HG03280 (cell line): ENCODE results near the gene TLCD5.

ENCODE experiments used
- ATAC-seq: cut with Tn5 transposase; IDR thresholded peaks from one replicate; pipeline ENCODE4 v1.9.1; 2021; ENCODE audit warnings: mild to moderate bottlenecking, moderate library complexity; ENCODE audit not compliant: unreplicated experiment

The TLCD5 gene

GRCh38 chr11:120307476-120307875, 17.6 kb upstream of the TLCD5 start:
- no peak for ATAC-seq

GRCh38 chr11:120308081-120308480, 17.0 kb upstream of the TLCD5 start:
- no peak for ATAC-seq

GRCh38 chr11:120310870-120311269, 14.2 kb upstream of the TLCD5 start:
- no peak for ATAC-seq

GRCh38 chr11:120314861-120315260, 10.2 kb upstream of the TLCD5 start:
- no peak for ATAC-seq

- ATAC-seq: no peak
Measured at GRCh38 chr11:120316880-120317688, 8.0 kb upstream of the TLCD5 start.

GRCh38 chr11:120317689-120318480, 7.2 kb upstream of the TLCD5 start:
- ATAC-seq: no peak

- ATAC-seq: no peak
Measured at GRCh38 chr11:120318906-120319305, 6.2 kb upstream of the TLCD5 start.

DNA sequence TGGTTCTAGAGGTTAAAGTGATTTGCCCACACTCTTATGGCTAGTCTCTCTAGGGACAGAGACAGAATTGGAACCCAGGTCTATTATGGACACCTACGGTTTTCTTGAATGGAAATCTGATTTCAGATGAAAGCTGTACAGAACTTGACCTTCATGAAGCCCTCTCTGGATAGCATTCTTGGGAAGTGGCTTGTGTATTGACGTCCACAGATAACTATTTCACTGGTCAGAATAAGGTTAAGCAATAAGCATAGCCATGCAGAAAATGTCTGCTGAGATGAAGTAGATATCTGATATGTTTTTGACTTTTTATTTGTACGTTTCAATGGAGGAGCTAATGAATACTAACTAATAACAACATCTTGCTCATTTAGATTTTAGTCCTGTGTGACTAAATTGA, 1.1 kb downstream of the TLCD5 start:
- ATAC-seq: no peak

DNA sequence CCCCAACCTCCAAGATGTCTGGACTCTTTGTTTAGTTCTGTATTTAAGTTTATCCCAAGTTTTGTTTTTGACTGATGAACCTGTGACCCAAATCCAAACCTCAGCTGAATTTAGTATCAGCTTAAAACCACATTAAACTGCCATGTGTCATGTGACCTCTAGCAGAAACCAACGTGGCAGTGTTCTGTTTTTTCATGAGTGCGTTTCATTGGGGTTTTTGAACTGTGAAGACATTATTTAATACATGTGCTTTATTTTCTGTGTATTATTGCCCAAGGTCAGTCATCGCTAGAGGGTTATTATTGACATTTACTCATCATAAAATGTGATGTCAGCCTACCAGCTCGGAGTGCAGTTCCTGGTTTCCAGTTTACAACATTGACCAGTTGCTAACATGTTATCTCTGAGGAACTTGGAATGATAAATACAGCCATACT, 1.8 kb downstream of the TLCD5 start:
- ATAC-seq: no peak

DNA sequence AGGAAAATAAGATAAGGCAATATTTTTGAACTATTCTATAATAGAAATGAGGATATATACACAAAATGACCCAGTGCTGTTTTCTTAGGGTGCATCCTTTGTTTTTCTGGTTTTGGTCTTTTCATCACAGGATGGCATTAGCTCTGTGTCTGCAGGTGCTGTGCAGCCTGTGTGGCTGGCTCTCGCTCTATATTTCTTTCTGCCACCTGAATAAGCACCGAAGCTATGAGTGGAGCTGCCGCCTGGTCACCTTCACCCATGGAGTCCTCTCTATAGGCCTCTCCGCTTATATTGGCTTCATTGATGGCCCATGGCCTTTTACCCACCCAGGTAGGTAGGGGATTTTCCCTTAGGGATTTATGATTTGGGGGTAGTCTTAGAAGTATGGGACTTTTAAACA, 2.2 kb downstream of the TLCD5 start:
- no peak for ATAC-seq

DNA sequence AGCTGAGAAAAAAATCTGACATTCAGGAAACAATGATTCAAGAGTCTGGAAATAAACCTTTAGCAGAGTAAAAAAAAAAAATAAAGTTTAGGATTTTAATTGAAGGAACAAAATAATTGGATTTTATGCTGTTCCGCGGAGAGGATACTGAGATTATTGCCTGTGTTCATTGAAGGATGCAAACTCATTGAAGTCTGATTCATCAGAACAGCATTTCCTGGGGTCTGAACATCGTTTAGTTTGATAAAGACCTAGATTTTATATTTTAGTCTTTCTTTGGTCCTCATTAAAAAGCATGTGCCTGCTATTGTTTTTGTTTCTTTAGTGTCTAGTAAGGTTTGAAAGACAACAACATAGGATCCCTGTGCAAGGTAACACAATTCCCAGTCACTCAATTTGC, 4.5 kb downstream of the TLCD5 start:
- no peak for ATAC-seq

DNA sequence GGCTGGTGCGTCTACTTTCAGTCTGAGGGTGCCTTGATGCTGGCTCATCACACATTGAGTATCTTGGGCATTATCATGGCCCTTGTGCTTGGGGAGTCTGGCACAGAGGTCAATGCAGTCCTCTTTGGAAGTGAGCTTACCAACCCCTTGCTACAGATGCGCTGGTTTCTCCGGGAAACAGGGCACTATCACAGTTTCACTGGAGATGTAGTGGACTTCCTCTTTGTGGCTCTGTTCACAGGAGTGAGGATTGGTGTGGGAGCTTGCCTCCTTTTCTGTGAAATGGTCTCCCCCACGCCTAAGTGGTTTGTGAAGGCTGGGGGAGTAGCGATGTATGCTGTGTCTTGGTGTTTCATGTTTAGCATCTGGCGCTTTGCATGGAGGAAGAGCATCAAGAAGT, 4.9 kb downstream of the TLCD5 start:
- no peak for ATAC-seq

DNA sequence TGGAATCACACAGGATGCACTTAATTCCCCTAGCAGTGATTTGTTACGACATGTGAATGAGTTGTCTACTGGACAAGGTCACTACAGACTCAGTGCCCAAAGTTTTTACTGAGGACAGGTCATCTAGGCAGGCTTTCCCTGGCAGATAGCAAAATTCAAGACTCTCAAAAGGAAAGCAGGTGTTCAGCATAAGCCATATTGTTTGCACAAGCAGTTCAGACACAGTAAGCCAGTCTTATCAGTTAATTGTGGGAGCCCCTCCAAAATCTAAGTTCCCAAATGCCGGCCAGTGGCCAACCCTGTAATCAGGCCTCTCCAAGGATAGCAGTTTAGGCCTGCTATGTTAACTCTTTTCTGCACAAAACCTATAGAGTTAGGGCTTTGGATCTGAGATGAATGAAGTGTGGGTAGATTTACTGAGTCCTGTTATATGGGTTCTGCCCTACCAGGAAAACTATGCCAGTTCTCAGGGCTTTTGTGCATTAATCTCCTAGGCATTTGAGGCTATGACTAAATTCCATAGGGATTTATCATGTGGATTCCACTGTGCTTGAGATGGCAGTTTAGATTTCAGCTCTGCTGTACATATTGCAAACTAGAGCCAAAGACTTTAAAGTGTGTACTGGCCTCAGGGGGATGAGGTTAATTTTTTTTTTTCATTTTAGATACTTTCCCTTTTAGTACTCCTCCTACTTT, 6.3 kb downstream of the TLCD5 start:
- ATAC-seq: no peak

- no peak for ATAC-seq
Measured at GRCh38 chr11:120332822-120333716, 8.0 kb downstream of the TLCD5 start.

DNA sequence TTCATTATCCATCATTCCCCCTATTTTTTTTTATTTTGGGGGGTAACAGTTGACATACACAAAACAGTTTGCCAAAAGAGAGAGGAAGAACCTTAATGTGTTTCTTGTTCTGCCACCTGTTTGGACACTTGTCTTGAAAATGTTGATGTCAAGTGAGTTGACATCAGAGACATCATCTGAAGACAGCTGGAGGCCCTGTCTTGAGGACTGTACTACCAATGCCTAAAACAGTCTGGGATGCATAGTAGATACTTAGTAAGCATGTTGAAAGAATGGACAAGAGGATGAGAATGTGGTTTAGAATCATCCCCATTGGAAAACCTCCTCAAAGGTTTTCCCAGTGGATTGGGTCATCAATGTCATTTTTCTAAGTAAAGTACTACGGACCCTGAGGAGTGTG, 8.7 kb downstream of the TLCD5 start:
- ATAC-seq: no peak

DNA sequence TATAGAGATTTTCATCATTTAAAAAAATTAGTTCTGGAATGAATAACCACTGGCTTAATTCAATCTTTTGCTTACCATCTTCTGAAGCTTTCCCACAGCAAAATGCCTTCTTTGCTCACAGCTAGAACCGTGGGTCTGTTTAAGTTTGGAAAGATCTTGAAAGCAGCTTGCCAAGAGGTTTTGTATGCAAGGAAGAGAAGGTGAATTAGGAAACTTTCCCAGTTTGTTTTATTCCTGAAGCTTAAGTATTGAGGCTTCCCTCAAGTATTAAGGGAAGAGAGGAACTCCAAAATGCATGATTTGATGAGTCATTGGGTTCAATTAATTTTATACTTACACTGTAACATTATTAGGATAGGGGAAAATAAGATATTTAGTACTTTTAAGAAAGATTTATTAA, 9.2 kb downstream of the TLCD5 start:
- ATAC-seq: no peak

DNA sequence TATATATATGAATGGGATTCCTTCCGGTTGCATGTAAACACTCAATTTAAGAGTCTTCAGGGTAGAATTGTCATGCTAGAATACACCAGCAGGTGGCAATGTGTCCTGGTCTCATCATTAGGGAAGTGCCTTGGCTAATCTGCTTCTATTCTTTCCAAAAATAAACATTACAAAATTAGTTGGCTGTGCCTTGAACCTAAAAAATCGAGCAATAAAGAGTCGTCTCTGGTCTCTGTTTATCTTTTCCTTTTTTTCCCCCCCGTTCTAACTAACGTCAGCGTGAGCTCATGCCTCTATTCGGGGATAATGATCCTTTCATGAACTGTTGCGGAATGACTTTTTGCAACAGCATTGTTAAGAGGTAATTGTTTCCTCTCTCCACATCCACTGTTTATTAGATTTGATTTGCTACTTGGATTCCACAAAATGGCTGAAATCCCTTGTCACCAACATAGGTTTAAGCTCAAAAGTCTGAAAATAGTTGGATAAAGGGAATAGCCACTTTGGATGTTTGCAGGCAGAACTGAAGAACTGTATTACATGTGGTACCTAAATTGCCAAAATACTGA, 9.9 kb downstream of the TLCD5 start:
- ATAC-seq: no peak

- ATAC-seq: no peak
Measured at GRCh38 chr11:120335556-120335907, 10.4 kb downstream of the TLCD5 start.

DNA sequence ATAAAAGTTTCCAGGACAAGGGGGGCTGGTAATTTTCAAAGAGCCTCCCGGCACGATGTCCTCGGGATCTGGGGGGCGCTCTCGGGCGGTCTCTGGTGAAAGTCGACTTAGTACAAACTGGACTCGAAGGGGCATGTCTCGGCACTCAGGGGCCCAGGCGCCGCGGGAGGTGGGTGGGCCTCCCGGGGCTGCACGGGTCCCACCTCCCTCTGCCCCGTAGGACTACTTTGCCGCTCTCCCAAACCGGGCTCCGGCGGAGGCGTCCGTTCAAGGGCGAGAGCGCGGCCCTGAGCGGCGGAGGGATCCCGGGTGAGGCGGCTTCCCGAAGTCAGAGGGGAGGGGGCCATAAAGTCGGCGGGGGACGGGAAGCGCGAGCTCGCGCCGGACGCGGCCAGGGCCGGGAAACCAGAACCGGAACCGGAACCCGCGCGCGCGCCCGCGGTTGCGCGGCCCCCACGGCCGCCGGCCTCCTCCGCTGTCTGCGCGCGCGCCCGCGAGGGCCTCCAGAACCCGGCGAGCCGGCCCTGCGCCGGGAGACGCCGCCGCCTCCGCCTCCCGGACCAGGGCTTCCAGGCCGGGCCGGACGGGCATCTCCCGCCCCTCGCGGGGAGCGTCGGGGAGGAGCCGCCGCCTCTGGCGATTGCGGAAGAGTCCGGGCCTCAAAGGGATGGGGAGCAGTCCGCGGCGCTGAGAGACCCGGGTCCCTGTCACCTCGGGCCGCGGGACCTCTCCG, 11.0 kb downstream of the TLCD5 start, which contains the start of gene ARHGEF12:
Gene ARHGEF12, plus strand, starts transcription at position 506 of the 733 bp plus-strand sequence. CDS start 831 bp downstream, outside the sequence.
- ATAC-seq: peak; percentile 67
